ENCODE results near the gene FOXA3.

- TF ChIP-seq CTCF (IDR thresholded peaks at IDR 0.05; ENCODE audit: insufficient read depth, low read length, poor library complexity, severe bottlenecking) = no peak
- no peak for TF ChIP-seq EZH2phosphoT487 (conservative IDR thresholded peaks at IDR 0.05; ENCODE audit: low read length)
These were observed 53.4 kb downstream of the FOXA3 start for GRCh38 chr19:45917421-45918091.
